ENCODE results near the gene TADA2B.

DNA sequence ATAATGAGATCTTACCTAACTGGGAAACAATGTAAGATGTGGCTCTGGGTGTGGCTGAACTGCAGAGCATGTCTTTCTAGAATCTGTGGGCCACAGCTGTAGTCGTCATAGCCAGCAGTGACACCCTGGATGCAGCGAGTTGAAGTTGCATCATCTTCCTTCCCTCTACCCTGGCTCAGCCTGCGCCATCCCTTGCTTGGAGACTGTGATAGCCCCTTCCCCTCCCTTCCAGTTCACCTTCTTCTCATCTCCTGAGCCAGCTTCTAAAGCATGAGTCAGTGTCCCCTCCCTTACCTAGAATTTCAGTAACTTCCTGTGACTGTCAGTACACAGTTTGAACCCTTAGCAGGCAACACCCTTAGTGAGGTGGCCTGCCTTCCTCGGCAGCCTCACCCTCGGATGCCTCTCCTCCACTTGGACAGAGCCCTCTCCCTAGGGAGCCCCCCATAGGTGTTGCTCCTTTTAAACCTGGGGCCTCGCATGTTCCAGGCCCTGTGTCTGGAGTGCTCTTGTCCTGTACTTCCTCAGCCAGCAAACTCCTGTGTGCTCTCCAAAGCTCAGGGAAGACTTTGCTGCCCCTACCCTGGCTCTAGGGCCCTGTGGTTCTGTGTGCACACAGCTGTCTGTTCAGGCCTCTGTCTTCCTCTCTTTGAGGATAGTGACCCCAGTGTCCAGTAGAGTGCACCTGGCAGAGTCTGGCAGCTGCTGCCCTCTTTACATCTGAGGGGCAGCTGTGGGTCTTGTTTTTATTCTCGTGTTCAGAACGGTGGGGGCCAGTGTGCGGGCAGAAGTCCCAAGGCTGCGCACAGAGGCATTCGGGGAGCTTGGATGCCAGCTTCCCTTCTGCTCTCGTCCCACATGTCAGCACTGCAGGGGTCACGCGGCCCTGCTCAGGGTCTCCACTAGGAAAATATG, 43.7 kb upstream of the TADA2B start:
- no peak for TF ChIP-seq YY1 (IDR thresholded peaks at IDR 0.05)
- TF ChIP-seq, protein P1, sequence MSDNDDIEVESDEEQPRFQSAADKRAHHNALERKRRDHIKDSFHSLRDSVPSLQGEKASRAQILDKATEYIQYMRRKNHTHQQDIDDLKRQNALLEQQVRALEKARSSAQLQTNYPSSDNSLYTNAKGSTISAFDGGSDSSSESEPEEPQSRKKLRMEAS (IDR thresholded peaks at IDR 0.05) = no peak
- TF ChIP-seq, protein P2, sequence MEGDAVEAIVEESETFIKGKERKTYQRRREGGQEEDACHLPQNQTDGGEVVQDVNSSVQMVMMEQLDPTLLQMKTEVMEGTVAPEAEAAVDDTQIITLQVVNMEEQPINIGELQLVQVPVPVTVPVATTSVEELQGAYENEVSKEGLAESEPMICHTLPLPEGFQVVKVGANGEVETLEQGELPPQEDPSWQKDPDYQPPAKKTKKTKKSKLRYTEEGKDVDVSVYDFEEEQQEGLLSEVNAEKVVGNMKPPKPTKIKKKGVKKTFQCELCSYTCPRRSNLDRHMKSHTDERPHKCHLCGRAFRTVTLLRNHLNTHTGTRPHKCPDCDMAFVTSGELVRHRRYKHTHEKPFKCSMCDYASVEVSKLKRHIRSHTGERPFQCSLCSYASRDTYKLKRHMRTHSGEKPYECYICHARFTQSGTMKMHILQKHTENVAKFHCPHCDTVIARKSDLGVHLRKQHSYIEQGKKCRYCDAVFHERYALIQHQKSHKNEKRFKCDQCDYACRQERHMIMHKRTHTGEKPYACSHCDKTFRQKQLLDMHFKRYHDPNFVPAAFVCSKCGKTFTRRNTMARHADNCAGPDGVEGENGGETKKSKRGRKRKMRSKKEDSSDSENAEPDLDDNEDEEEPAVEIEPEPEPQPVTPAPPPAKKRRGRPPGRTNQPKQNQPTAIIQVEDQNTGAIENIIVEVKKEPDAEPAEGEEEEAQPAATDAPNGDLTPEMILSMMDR (IDR thresholded peaks at IDR 0.05; ENCODE audit: low read depth, low read length, missing input control) = no peak
- no peak for TF ChIP-seq EGR1 (IDR thresholded peaks at IDR 0.05; ENCODE audit: low read depth in 2 of 2)
- TF ChIP-seq JUND (IDR thresholded peaks at IDR 0.05) = no peak
